Measurements from ENCODE around the gene TSPAN3.

- TF ChIP-seq CTCF (IDR thresholded peaks at IDR 0.05) (no peak), POLR2A (IDR thresholded peaks at IDR 0.05) (no peak), POLR2AphosphoS5 (IDR thresholded peaks at IDR 0.05) (no peak)
These were observed 40.0 kb downstream of the TSPAN3 start for GRCh38 chr15:77030928-77031375.
